PC-9 (cell line): Measurements from ENCODE around the gene SIPA1L3. TPM values are rescaled to one million over a fixed set of nuclear protein-coding genes. Genes with fewer than 3 reads are reported as not detected.
A peak's percentile ranks its signal among the peaks of the same experiment; 100 is the strongest.
"Not testable (repeated sequence)": the region's sequence is repeated elsewhere in the genome, so short reads cannot be mapped to it uniquely, and the experiment has no call there.

Experiments
- BruUV-seq: library from RNA; stranded (reverse); fragments of 400-500 nt; replicated peaks from 2 replicates; lab custom pipeline; 2021; lab: Mats Ljungman, UMichigan
- CTCF ChIA-PET: fragments of 300-600 bp; sonication (Branson Sonifier 250); formaldehyde crosslinking; loops from one replicate; lab custom pipeline; 2022; ENCODE audit warnings: antibody characterized with exemption; lab: Charles Lee
- POLR2A ChIA-PET: fragments of 300-600 bp; sonication (Branson Sonifier 250); formaldehyde crosslinking; loops from one replicate; lab custom pipeline; 2022; ENCODE audit warnings: antibody characterized with exemption; ENCODE audit not compliant: unreplicated experiment; lab: Charles Lee
- DNase-seq, 2 experiments: peaks; one replicate each; pipeline versions ENCODE4 v3.0.0 to v3.0.0-alpha.2; 2015 to 2022; ENCODE audit warnings: mixed read lengths in 1 of 2
- H2AFZ ChIP-seq: fragments of 200-600 bp; sonication (generic); 2 replicates; pipeline ENCODE4 v1.8.1; 2017; ENCODE audit warnings: antibody characterized with exemption
- H3F3A ChIP-seq: fragments of 200-600 bp; sonication (generic); 2 replicates; pipeline ENCODE4 v1.8.1; 2017; ENCODE audit warnings: antibody characterized with exemption, mild to moderate bottlenecking, low read depth; ENCODE audit not compliant: insufficient read depth
- H3K27ac ChIP-seq: fragments of 200-600 bp; sonication (generic); 2 replicates; pipeline ENCODE4 v1.6.1; 2016; ENCODE audit warnings: mixed run types
- H3K27me3 ChIP-seq: fragments of 200-600 bp; sonication (generic); 2 replicates; pipeline ENCODE4 v1.6.1; 2016; ENCODE audit warnings: low read depth, mixed run types; ENCODE audit not compliant: insufficient read depth
- H3K36me3 ChIP-seq: fragments of 200-600 bp; sonication (generic); 2 replicates; pipeline ENCODE4 v1.6.1; 2016; ENCODE audit warnings: low read depth, mixed run types
- H3K4me1 ChIP-seq: fragments of 200-600 bp; sonication (generic); replicated peaks from 2 replicates; pipeline ENCODE4 v1.6.1; 2016; ENCODE audit warnings: mixed run types; ENCODE audit not compliant: insufficient read depth
- H3K4me2 ChIP-seq: fragments of 200-600 bp; sonication (generic); 2 replicates; pipeline ENCODE4 v1.6.1; 2017; ENCODE audit warnings: mixed run types
- H3K4me3 ChIP-seq: fragments of 200-600 bp; sonication (generic); 2 replicates; pipeline ENCODE4 v1.6.1; 2016; ENCODE audit warnings: mixed run types
- H3K79me2 ChIP-seq: fragments of 200-600 bp; sonication (generic); 2 replicates; pipeline ENCODE4 v1.6.1; 2017; ENCODE audit warnings: low read depth, mixed run types
- H3K9me2 ChIP-seq: fragments of 200-600 bp; sonication (generic); 2 replicates; pipeline ENCODE4 v1.8.1; 2017; ENCODE audit warnings: mild to moderate bottlenecking; ENCODE audit not compliant: insufficient read depth
- H3K9me3 ChIP-seq: fragments of 200-600 bp; sonication (generic); 2 replicates; pipeline ENCODE4 v1.8.1; 2016; ENCODE audit warnings: low read depth; ENCODE audit not compliant: insufficient read depth
- H4K20me1 ChIP-seq: fragments of 200-600 bp; sonication (generic); 2 replicates; pipeline ENCODE4 v1.8.1; 2017; ENCODE audit not compliant: insufficient read depth
- EZH2 ChIP-seq: fragments of 200-600 bp; sonication (generic); IDR thresholded peaks from 2 replicates; pipeline ENCODE4 v1.8.0; 2017; ENCODE audit warnings: antibody characterized with exemption, low read depth
- intact Hi-C: fragments of 100-400 bp; cut with micrococcal nuclease; formaldehyde crosslinking; loops from one replicate; pipeline ENCODE4 v1.10.0; 2022; ENCODE audit not compliant: unreplicated experiment
- total RNA-seq: library from RNA; stranded (reverse); gene quantifications from 2 replicates; pipeline ENCODE4 v1.2.3, GENCODE V29; 2021
- TF ChIP-seq, protein P1 (sequence below): fragments of 200-600 bp; sonication (generic); conservative IDR thresholded peaks from 2 replicates; pipeline ENCODE4 v1.6.1; 2017; ENCODE audit warnings: mixed run types, antibody characterized with exemption, mild to moderate bottlenecking, moderate library complexity

Gene SIPA1L3
- total RNA-seq, 1 experiment from 2014 or later, result 55.2 TPM

DNA sequence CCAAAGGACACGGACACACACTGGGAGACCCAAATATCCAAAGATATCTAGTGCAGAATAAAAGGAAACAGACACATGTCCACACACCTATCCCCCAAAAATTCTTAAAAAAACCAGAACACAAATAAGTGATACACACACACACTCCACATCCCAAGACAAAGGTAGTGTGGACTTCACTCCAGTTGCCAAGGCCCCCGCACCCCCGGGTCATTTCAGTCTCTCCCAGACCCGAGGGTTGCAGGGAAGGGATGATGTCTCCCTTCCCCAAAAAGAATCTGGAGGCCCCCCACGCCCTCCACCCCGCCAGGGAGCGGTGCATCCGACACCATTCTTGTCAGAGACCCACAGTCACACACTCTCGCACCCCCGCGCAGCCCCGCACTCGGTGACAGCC, 316.6 kb downstream of the SIPA1L3 start:
- Histone ChIP-seq H3K9me3 (no peaks in the 10 kb centered on the region), H3K79me2 (no peaks in the 10 kb centered on the region), H3F3A (no peaks in the 10 kb centered on the region; the same call in 1 of the 2 replicates), H3K27ac (no peak overlapping the region), H2AFZ (peak overlapping the region; percentile 74), H3K4me1 (no peaks in the 10 kb centered on the region), H3K36me3 (no peaks in the 10 kb centered on the region), H4K20me1 (no peaks in the 10 kb centered on the region), H3K27me3 (peaks cover 9% of the 10 kb centered on the region; the same call in 1 of the 2 replicates), H3K4me2 (peak overlapping the region; percentile 85), H3K9me2 (no peaks in the 10 kb centered on the region), H3K4me3 (peak overlapping the region; percentile 67)
- POLR2A ChIA-PET, result no interaction called here
- CTCF ChIA-PET, result no interaction called here
- no TSS peak for BruUV-seq
- DNase-seq, result no peak
- no peak for TF ChIP-seq EZH2
- TF ChIP-seq, protein P1, sequence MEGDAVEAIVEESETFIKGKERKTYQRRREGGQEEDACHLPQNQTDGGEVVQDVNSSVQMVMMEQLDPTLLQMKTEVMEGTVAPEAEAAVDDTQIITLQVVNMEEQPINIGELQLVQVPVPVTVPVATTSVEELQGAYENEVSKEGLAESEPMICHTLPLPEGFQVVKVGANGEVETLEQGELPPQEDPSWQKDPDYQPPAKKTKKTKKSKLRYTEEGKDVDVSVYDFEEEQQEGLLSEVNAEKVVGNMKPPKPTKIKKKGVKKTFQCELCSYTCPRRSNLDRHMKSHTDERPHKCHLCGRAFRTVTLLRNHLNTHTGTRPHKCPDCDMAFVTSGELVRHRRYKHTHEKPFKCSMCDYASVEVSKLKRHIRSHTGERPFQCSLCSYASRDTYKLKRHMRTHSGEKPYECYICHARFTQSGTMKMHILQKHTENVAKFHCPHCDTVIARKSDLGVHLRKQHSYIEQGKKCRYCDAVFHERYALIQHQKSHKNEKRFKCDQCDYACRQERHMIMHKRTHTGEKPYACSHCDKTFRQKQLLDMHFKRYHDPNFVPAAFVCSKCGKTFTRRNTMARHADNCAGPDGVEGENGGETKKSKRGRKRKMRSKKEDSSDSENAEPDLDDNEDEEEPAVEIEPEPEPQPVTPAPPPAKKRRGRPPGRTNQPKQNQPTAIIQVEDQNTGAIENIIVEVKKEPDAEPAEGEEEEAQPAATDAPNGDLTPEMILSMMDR, result no peak
- intact Hi-C loops, result no loop called here

DNA sequence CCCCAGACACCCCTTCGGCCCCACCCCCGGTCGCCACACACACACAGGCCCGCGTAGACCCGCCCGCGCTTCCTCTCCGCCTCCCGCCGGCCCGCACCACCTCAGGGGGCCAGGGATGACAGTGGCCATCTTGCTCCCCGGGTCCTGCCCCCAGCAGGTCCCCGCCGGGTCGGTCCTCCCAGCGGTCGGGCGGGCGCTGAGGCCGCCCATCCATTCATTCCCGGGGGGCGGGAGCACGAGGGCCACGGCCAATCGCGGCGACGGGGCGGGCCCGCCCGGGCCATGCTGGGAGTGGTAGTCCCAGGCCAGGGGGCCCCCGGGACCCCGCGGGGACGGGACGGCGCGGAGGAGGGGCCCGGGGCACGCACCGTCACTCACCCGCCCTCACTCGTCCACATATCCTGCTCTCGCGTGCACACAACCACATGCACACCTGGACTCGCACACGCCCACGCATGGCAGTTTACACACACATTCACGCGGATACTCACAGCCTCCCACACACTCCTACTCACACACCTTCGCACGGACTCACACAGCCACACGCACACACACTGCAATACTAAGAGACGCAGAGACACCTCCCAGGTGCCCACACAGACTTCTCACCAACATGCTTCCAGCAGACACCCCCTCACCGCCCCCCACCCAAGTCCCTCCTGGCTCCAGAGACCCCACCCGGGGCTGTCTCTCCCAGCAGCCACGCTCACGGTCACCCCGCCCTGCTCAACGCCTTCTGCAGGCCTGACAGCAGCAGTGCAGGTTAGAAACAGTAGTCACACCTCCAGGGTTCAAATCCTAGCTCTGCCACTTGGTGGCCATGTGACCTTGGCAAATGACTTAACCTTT, 317.2 kb downstream of the SIPA1L3 start, which contains the start of gene DPF1:
Gene DPF1, minus strand, starts transcription at position 209 of the 849 bp plus-strand sequence. Its CDS starts 80 bp downstream, at position 129.
- peak; percentile 65 to 80 for DNase-seq
- ChIA-PET POLR2A (no interaction called here), CTCF (interaction anchor here (1.6 kb wide), 1 partner anchor 322 kb away, joined by 9 read pairs; no protein-coding TSS in a partner anchor)
- H3K27ac ChIP-seq, result no peak within 1 kb of the TSS
- no peaks in the 10 kb centered on the region for H3K9me3 ChIP-seq
- no peaks in the 10 kb centered on the region for H4K20me1 ChIP-seq
- peaks cover 14% of the 10 kb centered on the region; the same call in 1 of the 2 replicates for H3K27me3 ChIP-seq
- H3K4me3 ChIP-seq, result peak within 1 kb of the TSS; percentile 67
- H3K4me2 ChIP-seq, result peak within 1 kb of the TSS; percentile 85
- H2AFZ ChIP-seq, result peak within 1 kb of the TSS; percentile 74
- BruUV-seq, result no TSS peak
- no peaks in the 10 kb centered on the region for H3K79me2 ChIP-seq
- H3K4me1 ChIP-seq, result 0 out of 2 replicates have a peak, but pooled peaks cover 6% of the 10 kb centered on the region
- no peaks in the 10 kb centered on the region for H3K36me3 ChIP-seq
- TF ChIP-seq EZH2, result no peak
- TF ChIP-seq, protein P1, result no peak
- H3F3A ChIP-seq, result no peaks in the 10 kb centered on the region; the same call in 1 of the 2 replicates
- intact Hi-C loops, result no loop called here
- no peaks in the 10 kb centered on the region for H3K9me2 ChIP-seq

DNA sequence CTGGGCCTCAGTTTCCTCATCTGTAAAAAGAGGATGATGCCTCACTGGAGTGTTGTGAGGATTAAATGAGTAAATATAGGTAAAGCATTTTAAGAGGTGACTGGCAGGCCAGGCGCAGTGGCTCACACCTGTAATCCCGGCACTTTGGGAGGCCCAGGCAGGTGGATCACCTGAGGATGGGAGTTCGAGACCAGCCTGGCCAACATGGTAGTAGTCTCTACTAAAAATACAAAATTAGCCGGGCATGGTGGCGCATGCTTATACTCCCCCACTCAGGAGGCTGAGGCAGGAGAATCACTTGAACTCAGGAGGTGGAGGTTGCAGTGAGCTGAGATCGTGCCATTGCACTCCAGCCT, 317.8 kb downstream of the SIPA1L3 start:
- Histone ChIP-seq H3K4me3 (peak overlapping the region; percentile 67; the same call in 1 of the 2 replicates), H3K4me2 (peak overlapping the region; percentile 85; the same call in 1 of the 2 replicates)
- not testable (repeated sequence) for H3K79me2 ChIP-seq

More for the DNA sequence above, 317.8 kb downstream of the SIPA1L3 start:
- H3K4me1 ChIP-seq, H3K27ac ChIP-seq, H3K36me3 ChIP-seq, H3F3A ChIP-seq, intact Hi-C loops, POLR2A ChIA-PET, H4K20me1 ChIP-seq, BruUV-seq, H3K9me2 ChIP-seq, H2AFZ ChIP-seq, H3K9me3 ChIP-seq, DNase-seq: not testable (repeated sequence)
- CTCF ChIA-PET, result interaction anchor here (0.6 to 1.6 kb wide), 2 partner anchors 19 to 323 kb away, joined by 3 to 9 read pairs; no protein-coding TSS in a partner anchor
- H3K27me3 ChIP-seq, result peaks cover 14% of the 10 kb centered on the region; the same call in 1 of the 2 replicates
